ENCODE results near the gene YTHDC2.

The YTHDC2 gene

DNA sequence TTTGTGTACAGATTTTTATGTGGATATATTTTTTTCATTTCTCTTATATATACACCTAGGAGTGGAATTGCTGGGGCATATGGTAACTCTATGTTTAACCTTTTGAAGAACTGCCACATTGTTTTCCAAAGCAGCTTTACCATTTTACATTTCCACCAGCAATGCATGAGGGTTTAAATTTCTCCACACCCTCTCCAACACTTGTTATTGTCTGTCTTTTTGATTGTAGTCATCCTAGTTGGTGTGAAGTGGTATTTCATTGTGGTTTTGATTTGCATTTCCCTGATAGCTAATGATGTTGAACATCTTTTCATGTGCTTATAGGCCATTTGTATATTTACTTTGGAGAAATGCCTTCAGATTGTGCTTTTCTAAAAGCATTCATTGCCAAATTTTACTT lies 39.1 kb downstream of the YTHDC2 start:
- H3K27ac ChIP-seq (ENCODE audit: low read depth, low read length) = no peak overlapping the region
- no peaks in the 10 kb centered on the region for H3K27me3 ChIP-seq (ENCODE audit: insufficient read depth, low read length)
- H3K4me3 ChIP-seq (ENCODE audit: low read length) = no peak overlapping the region
- peaks cover 12% of the 10 kb centered on the region for H3K4me1 ChIP-seq (ENCODE audit: insufficient read depth, low read length)
- no peak overlapping the region for H3K9ac ChIP-seq (ENCODE audit: low read depth, low read length)
- peaks cover 73% of the 10 kb centered on the region for H3K36me3 ChIP-seq (ENCODE audit: insufficient read depth, low read length)
- no peaks in the 10 kb centered on the region for H3K9me3 ChIP-seq (ENCODE audit: insufficient read depth, low read depth, low read length)

DNA sequence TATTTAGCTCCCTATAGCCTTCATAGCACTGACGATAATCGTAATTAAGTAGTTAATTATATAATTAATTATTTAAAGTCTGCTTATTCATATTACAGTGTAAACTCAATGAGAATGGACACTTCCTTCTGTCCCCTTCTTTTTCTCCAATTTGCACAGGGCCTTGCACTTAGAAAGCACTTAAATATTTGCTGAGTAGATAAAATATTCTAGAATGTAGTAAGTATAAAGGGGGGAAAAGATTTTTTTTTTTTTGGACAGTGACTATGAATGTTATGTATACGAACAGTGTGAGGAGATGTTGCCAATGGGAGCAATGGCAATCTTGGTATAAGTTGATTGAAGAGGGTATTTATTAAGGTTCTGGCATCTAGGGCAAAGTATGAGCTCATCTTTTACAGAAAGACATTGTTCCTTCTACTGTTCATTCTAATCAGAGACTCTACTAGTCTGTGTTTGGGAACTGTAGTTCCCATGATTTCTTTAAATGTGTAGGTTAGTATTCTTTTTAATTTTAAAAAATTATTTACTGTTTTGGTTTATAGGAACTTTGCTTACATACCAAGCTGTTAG lies 49.4 kb downstream of the YTHDC2 start:
- Histone ChIP-seq H3K9ac (ENCODE audit: low read depth, low read length) (no peak overlapping the region), H3K36me3 (ENCODE audit: insufficient read depth, low read length) (peaks cover 73% of the 10 kb centered on the region), H3K27ac (ENCODE audit: low read depth, low read length) (no peak overlapping the region), H3K27me3 (ENCODE audit: insufficient read depth, low read length) (no peaks in the 10 kb centered on the region), H3K4me1 (ENCODE audit: insufficient read depth, low read length) (no peaks in the 10 kb centered on the region), H3K4me3 (ENCODE audit: low read length) (no peak overlapping the region), H3K9me3 (ENCODE audit: insufficient read depth, low read depth, low read length) (no peaks in the 10 kb centered on the region)
- WGBS = 97% methylated on average over 1 of the region's 3 CpGs

DNA sequence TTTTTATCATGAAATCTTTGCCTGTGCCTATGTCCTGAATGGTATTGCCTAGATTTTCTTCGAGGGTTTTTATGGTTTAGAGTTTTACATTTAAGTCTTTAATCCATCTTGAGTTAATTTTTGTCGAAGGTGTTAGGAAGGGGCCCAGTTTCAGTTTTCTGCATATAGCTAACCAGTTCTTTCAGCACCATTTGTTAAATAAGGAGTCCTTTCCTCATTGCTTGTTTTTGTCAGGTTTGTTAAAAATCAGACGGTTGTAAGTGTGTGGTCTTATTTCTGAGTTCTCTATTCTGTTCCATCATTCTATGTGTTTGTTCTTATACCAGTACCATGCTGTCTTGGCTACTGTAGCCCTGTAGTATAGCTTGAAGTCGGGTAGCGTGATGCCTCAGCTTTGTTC lies 55.9 kb downstream of the YTHDC2 start:
- H3K36me3 ChIP-seq (ENCODE audit: insufficient read depth, low read length) = peaks cover 55% of the 10 kb centered on the region
- H3K27me3 ChIP-seq (ENCODE audit: insufficient read depth, low read length) = no peaks in the 10 kb centered on the region
- no peak overlapping the region for H3K27ac ChIP-seq (ENCODE audit: low read depth, low read length)
- 98% methylated on average over 5 of the region's 5 CpGs for WGBS
- no peak overlapping the region for H3K9ac ChIP-seq (ENCODE audit: low read depth, low read length)
- no peaks in the 10 kb centered on the region for H3K9me3 ChIP-seq (ENCODE audit: insufficient read depth, low read depth, low read length)
- H3K4me1 ChIP-seq (ENCODE audit: insufficient read depth, low read length) = no peaks in the 10 kb centered on the region
- H3K4me3 ChIP-seq (ENCODE audit: low read length) = no peak overlapping the region

DNA sequence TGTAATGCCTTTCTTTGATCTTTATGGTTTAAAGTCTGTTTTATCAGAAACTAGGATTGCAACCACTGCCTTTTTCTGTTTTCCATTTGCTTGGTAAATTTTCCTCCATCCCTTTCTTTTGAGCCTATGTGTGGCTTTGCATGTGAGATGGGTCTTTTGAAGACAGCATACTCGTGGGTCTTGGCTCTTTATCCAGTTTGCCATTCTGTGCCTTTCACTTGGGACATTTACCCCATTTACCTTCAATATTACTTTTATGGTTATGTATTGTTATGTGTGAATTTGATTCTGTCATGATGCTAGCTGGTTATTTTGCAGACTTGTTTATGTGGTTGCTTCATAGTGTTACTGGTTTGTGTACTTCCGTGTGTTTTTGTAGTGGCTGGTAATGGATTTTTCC lies 59.2 kb downstream of the YTHDC2 start:
- Histone ChIP-seq H3K36me3 (ENCODE audit: insufficient read depth, low read length) (peaks cover 33% of the 10 kb centered on the region), H3K4me1 (ENCODE audit: insufficient read depth, low read length) (no peaks in the 10 kb centered on the region), H3K4me3 (ENCODE audit: low read length) (no peak overlapping the region), H3K27ac (ENCODE audit: low read depth, low read length) (no peak overlapping the region), H3K9me3 (ENCODE audit: insufficient read depth, low read depth, low read length) (no peaks in the 10 kb centered on the region), H3K27me3 (ENCODE audit: insufficient read depth, low read length) (no peaks in the 10 kb centered on the region), H3K9ac (ENCODE audit: low read depth, low read length) (no peak overlapping the region)
- WGBS = 100% methylated on average over 1 of the region's 2 CpGs

GRCh38 chr5:113574417-113574816 lies 60.9 kb downstream of the YTHDC2 start:
- Histone ChIP-seq H3K4me1 (ENCODE audit: insufficient read depth, low read length) (no peaks in the 10 kb centered on the region), H3K27ac (ENCODE audit: low read depth, low read length) (no peak overlapping the region), H3K9me3 (ENCODE audit: insufficient read depth, low read depth, low read length) (no peaks in the 10 kb centered on the region), H3K27me3 (ENCODE audit: insufficient read depth, low read length) (no peaks in the 10 kb centered on the region), H3K4me3 (ENCODE audit: low read length) (no peak overlapping the region), H3K9ac (ENCODE audit: low read depth, low read length) (no peak overlapping the region), H3K36me3 (ENCODE audit: insufficient read depth, low read length) (peaks cover 26% of the 10 kb centered on the region)
- 99% methylated on average over 2 of the region's 2 CpGs for WGBS

DNA sequence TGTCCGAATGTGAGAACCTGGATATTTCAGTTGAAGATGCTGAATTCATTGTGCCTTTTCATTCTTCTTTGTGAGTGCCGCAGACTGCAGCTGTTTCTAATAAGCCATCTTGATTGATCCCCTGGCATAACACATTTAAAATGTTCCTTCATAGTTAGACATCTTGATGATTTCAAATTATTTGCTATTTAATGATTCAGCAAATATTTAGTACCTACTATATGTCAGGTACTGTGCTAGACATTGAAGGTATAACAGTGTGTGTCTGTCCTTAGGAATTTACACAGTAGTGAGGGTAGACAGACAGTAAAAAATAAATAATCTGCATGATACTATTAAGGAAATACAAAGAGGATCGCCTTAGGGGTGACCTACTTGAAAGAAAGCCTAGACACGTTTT lies 61.6 kb downstream of the YTHDC2 start:
- Histone ChIP-seq H3K27ac (ENCODE audit: low read depth, low read length) (no peak overlapping the region), H3K36me3 (ENCODE audit: insufficient read depth, low read length) (peaks cover 33% of the 10 kb centered on the region), H3K9ac (ENCODE audit: low read depth, low read length) (no peak overlapping the region), H3K4me3 (ENCODE audit: low read length) (no peak overlapping the region), H3K27me3 (ENCODE audit: insufficient read depth, low read length) (no peaks in the 10 kb centered on the region), H3K9me3 (ENCODE audit: insufficient read depth, low read depth, low read length) (no peaks in the 10 kb centered on the region), H3K4me1 (ENCODE audit: insufficient read depth, low read length) (no peaks in the 10 kb centered on the region)
- WGBS = 95% methylated on average over 4 of the region's 4 CpGs

GRCh38 chr5:113578091-113578490 lies 64.6 kb downstream of the YTHDC2 start:
- Histone ChIP-seq H3K36me3 (ENCODE audit: insufficient read depth, low read length) (peaks cover 20% of the 10 kb centered on the region), H3K9me3 (ENCODE audit: insufficient read depth, low read depth, low read length) (no peaks in the 10 kb centered on the region), H3K4me1 (ENCODE audit: insufficient read depth, low read length) (no peaks in the 10 kb centered on the region), H3K9ac (ENCODE audit: low read depth, low read length) (no peak overlapping the region), H3K4me3 (ENCODE audit: low read length) (no peak overlapping the region), H3K27me3 (ENCODE audit: insufficient read depth, low read length) (no peaks in the 10 kb centered on the region), H3K27ac (ENCODE audit: low read depth, low read length) (no peak overlapping the region)
- 67% methylated on average over 2 of the region's 2 CpGs for WGBS

- H3K9ac ChIP-seq (ENCODE audit: low read depth, low read length) = no peak overlapping the region
- 96% methylated on average over 2 of the region's 2 CpGs for WGBS
- no peaks in the 10 kb centered on the region for H3K27me3 ChIP-seq (ENCODE audit: insufficient read depth, low read length)
- H3K9me3 ChIP-seq (ENCODE audit: insufficient read depth, low read depth, low read length) = no peaks in the 10 kb centered on the region
- H3K27ac ChIP-seq (ENCODE audit: low read depth, low read length) = no peak overlapping the region
- H3K4me1 ChIP-seq (ENCODE audit: insufficient read depth, low read length) = no peaks in the 10 kb centered on the region
- peaks cover 31% of the 10 kb centered on the region for H3K36me3 ChIP-seq (ENCODE audit: insufficient read depth, low read length)
- H3K4me3 ChIP-seq (ENCODE audit: low read length) = no peak overlapping the region
Observed at GRCh38 chr5:113581388-113581787, 67.9 kb downstream of the YTHDC2 start.

DNA sequence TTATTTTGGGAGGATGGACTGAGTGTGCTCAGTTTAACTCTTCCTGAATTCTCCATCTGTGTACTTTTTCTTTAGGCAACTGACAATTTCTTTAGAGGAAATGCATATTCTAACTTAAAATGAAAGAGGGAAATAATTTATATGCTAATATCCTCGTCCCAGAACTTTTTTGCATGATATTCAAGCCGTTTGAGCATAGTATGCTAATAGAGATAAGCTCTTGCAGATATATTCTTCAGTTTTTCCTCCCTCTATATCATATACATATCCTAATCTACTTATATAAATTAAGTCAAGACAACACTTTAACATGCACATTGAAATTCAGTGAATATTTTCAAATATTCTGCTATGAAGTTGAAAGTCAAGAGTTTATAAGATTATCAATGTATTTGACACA lies 84.7 kb downstream of the YTHDC2 start:
- Histone ChIP-seq H3K9me3 (ENCODE audit: insufficient read depth, low read depth, low read length) (no peaks in the 10 kb centered on the region), H3K4me1 (ENCODE audit: insufficient read depth, low read length) (peaks cover 9% of the 10 kb centered on the region; the same call in 1 of the 2 replicates), H3K36me3 (ENCODE audit: insufficient read depth, low read length) (0 out of 2 replicates have a peak, but pooled peaks cover 11% of the 10 kb centered on the region), H3K4me3 (ENCODE audit: low read length) (no peak overlapping the region), H3K27ac (ENCODE audit: low read depth, low read length) (no peak overlapping the region), H3K27me3 (ENCODE audit: insufficient read depth, low read length) (no peaks in the 10 kb centered on the region), H3K9ac (ENCODE audit: low read depth, low read length) (no peak overlapping the region)
- 100% methylated on average over 2 of the region's 2 CpGs for WGBS

GRCh38 chr5:113598926-113599325 lies 85.4 kb downstream of the YTHDC2 start:
- Histone ChIP-seq H3K9ac (ENCODE audit: low read depth, low read length) (no peak overlapping the region), H3K27me3 (ENCODE audit: insufficient read depth, low read length) (no peaks in the 10 kb centered on the region), H3K9me3 (ENCODE audit: insufficient read depth, low read depth, low read length) (no peaks in the 10 kb centered on the region), H3K4me3 (ENCODE audit: low read length) (no peak overlapping the region), H3K36me3 (ENCODE audit: insufficient read depth, low read length) (0 out of 2 replicates have a peak, but pooled peaks cover 5% of the 10 kb centered on the region), H3K4me1 (ENCODE audit: insufficient read depth, low read length) (0 out of 2 replicates have a peak, but pooled peaks cover 1% of the 10 kb centered on the region), H3K27ac (ENCODE audit: low read depth, low read length) (no peak overlapping the region)
- 94% methylated on average over 1 of the region's 2 CpGs for WGBS

GRCh38 chr5:113600255-113600905 lies 86.9 kb downstream of the YTHDC2 start:
- 94% methylated on average over 4 of the region's 4 CpGs for WGBS
- no peak overlapping the region for H3K4me3 ChIP-seq (ENCODE audit: low read length)
- H3K27me3 ChIP-seq (ENCODE audit: insufficient read depth, low read length) = no peaks in the 10 kb centered on the region

More at GRCh38 chr5:113600255-113600905, 86.9 kb downstream of the YTHDC2 start:
- Histone ChIP-seq H3K36me3 (ENCODE audit: insufficient read depth, low read length) (no peaks in the 10 kb centered on the region), H3K9ac (ENCODE audit: low read depth, low read length) (no peak overlapping the region), H3K9me3 (ENCODE audit: insufficient read depth, low read depth, low read length) (no peaks in the 10 kb centered on the region), H3K4me1 (ENCODE audit: insufficient read depth, low read length) (no peaks in the 10 kb centered on the region; the same call in 1 of the 2 replicates), H3K27ac (ENCODE audit: low read depth, low read length) (no peak overlapping the region)
